ENCODE measurements around the gene DPYD.

Gene DPYD

DNA sequence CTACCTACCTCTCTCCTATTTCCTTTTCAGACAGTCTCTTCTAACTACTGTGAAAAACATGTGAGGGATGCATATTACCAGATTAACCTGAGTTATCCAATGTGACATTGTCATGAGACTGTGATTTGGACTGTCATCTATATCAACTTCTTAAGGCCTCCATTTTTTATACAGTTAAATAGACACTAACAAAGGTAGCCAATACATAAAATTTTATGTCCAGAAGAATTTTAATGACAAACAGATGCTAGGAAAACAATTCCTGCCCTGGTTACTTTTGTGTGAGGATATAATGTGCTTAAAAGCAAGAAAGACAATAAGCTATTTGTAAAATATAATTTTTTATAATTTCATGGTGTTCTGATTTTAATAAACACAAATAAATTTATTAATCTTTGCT is 136.2 kb downstream of the DPYD start:
- no peak for DNase-seq (ENCODE audit: low read depth)

DNA sequence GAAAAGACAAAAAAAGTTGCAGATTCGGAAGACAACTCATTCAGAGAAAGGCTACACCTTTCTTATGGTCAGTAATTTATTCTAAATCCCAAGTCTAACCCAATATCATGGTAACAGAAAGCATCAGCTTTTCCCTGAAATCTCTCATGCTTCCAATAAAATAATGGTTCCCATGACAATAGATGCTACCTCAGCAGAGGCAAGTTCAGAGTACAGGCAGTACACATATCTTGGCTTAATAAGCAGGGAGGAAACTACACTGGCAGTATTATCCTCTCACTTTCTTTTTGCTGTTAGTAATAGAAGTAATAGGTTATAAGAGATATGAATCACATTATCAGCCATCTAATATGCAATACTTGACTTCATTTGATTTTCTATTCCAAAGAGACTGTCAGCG is 137.1 kb downstream of the DPYD start:
- no peak for DNase-seq (ENCODE audit: low read depth)

GRCh38 chr1:97781762-97782337 is 139.0 kb downstream of the DPYD start:
- peak; percentile 25 for DNase-seq (ENCODE audit: low read depth)

DNA sequence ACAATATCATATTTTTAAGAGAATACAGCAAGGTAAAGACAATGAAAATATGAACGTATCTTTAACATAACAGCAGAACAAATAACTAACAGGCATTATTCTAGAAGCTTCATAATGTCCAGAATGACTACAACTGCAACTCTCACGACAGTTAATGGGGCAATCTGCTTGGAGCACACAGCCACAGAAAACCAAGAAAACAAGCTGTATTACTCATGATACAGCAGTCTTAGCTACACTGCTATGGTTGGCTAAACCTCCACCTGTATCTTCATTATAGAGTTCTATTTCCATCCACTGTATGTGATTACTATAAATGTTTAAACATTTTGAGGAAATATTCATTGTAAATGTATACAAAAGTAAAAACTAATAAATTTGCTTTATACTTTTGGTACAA is 139.9 kb downstream of the DPYD start:
- DNase-seq (ENCODE audit: low read depth) = no peak

- DNase-seq (ENCODE audit: low read depth) = no peak
Measured at GRCh38 chr1:97778718-97779117, 142.1 kb downstream of the DPYD start.

DNA sequence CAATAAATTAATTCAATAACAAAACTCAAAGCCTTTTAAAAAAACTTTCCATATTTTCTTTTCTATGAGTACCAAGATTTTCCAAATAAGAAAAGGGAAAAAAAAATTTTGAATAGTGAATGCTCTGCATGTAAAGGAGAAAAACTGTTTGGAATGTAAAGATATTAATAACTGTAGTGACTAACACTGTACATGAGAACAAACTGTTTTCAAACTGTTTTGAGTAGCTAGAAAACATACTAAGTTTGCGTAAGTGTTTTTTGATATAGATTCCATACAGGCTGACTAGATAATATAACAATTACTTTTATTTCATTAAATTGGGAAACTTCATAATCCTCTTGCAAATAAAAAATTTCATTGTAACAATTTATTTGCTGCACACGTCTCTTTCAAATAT is 150.5 kb downstream of the DPYD start:
- DNase-seq (ENCODE audit: low read depth) = peak; percentile 45

DNA sequence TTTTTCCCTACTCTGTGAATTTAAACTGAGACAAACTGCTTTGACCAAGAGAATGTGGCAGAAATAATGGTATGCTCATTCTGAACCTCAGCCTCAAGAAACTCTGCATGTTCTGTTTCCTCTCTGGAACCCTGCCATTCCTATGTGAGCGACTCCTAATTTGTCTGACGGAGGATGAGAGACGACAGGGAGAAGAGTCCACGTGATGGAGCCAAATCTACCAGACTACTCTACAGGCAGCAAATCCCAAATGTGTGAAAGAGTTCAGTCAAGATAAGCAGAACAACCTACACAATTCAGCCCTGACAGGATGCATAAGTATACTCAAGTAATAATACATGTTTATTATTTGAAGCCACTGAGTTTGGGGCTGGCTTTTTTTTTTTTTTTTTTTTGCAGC is 153.5 kb downstream of the DPYD start:
- no peak for DNase-seq (ENCODE audit: low read depth)

GRCh38 chr1:97764991-97765390 is 155.8 kb downstream of the DPYD start:
- no peak for DNase-seq (ENCODE audit: low read depth)

GRCh38 chr1:97761637-97762036 is 159.2 kb downstream of the DPYD start:
- no peak for DNase-seq (ENCODE audit: low read depth)

- DNase-seq (ENCODE audit: low read depth) = peak; percentile 54
Measured at GRCh38 chr1:97759078-97759477, 161.8 kb downstream of the DPYD start.

- DNase-seq (ENCODE audit: low read depth) = no peak
Measured at GRCh38 chr1:97758541-97759057, 162.2 kb downstream of the DPYD start.

DNA sequence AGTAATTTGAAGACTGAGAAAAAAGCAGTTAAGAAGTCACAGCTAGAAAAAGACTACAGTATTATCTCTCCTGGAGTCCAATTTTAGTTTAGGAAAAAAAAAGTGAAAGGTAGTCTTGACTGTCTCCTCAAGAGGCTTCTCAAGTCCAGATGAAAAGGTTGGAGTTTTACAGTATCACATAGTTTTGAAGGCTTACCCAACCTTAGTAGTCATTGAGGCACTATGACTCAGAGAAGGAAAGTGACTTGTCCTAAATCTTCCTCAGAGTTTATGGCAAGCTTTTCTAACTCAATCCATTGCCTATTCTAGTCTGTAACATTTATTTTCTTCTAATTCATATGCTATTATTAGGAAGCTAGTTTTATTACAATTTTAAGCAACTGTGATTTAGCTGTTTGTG is 174.9 kb downstream of the DPYD start:
- DNase-seq (ENCODE audit: low read depth) = peak; percentile 63

GRCh38 chr1:97744977-97745376 is 175.9 kb downstream of the DPYD start:
- no peak for DNase-seq (ENCODE audit: low read depth)

DNA sequence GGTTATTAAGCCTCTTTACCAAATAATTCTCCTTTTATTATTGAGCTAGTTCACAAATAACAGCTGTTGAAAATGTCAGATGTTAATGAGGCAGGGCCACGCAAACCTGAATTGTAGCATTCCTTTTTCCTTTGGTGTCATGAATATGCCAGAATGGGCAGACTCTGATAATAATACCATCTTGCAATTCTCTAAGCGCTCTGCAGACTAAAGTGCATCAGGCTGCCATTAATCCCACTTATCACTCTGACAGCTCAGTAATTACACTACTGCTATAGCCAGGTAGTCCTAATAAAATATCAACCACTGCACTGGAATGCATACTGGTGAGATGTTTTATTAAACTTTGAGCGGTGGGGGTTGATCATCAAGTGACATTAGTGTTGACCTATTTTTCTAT is 177.7 kb downstream of the DPYD start:
- DNase-seq (ENCODE audit: low read depth) = no peak

- no peak for DNase-seq (ENCODE audit: low read depth)
Measured at GRCh38 chr1:97740891-97741290, 179.9 kb downstream of the DPYD start.

DNA sequence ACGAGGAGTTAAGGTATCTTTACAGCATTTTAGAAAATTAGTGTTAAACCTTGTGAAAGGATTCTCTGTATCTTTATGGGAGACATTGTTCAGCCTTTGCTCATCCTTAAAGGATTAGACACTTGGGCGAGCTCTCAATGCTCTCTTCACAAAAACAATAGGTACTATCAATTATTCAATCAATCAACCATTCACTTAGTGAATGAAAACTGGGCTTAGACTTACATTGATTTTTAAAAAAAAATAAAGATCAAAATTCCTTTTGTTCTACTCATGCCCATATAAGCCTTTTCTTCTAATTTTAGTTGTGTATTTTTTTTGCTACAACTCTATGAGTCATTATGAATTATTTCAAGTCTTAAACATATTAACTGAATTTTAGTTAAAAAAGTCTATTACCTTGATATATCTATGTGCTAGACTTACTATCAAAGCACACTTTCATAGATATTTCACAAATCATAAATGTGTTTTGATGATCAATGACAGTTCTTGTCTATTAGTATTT is 181.2 kb downstream of the DPYD start:
- peak; percentile 16 for DNase-seq (ENCODE audit: low read depth)

- no peak for DNase-seq (ENCODE audit: low read depth)
Measured at GRCh38 chr1:97738270-97738669, 182.6 kb downstream of the DPYD start.

GRCh38 chr1:97730271-97730670 is 190.6 kb downstream of the DPYD start:
- no peak for DNase-seq (ENCODE audit: low read depth)

GRCh38 chr1:97728436-97728835 is 192.4 kb downstream of the DPYD start:
- no peak for DNase-seq (ENCODE audit: low read depth)

GRCh38 chr1:97727029-97727428 is 193.8 kb downstream of the DPYD start:
- no peak for DNase-seq (ENCODE audit: low read depth)

- DNase-seq (ENCODE audit: low read depth) = peak; percentile 23
Measured at GRCh38 chr1:97726386-97726785, 194.4 kb downstream of the DPYD start.

- DNase-seq (ENCODE audit: low read depth) = peak; percentile 26
Measured at GRCh38 chr1:97721221-97721620, 199.6 kb downstream of the DPYD start.

GRCh38 chr1:97712980-97713379 is 207.9 kb downstream of the DPYD start:
- no peak for DNase-seq (ENCODE audit: low read depth)

- DNase-seq (ENCODE audit: low read depth) = no peak
Measured at GRCh38 chr1:97711858-97712257, 209.0 kb downstream of the DPYD start.
